HepG2 (cell line): ENCODE results near the gene PITHD1. TPM values are rescaled to one million over a fixed set of nuclear protein-coding genes. Genes with fewer than 3 reads are reported as not detected.

Experiments used
- DNMT3B ChIP-seq: conservative IDR thresholded peaks from 2 replicates; pipeline ENCODE4 v1.6.1; 2016; ENCODE audit warnings: missing biosample characterization, control low read depth
- DRAP1 ChIP-seq: IDR thresholded peaks from 2 replicates; pipeline ENCODE4 v1.6.1; 2016; ENCODE audit warnings: missing genetic modification reagents, missing compliant biosample characterization
- HES4 ChIP-seq: sonication (generic); formaldehyde crosslinking; IDR thresholded peaks from 2 replicates; pipeline ENCODE4 v1.9.0; 2021; ENCODE audit warnings: mild to moderate bottlenecking, missing genetic modification reagents, borderline replicate concordance
- SNAPC2 ChIP-seq: sonication (generic); formaldehyde crosslinking; IDR thresholded peaks from 2 replicates; pipeline ENCODE4 v1.8.1; 2022; ENCODE audit warnings: mild to moderate bottlenecking, missing genetic modification reagents
- TEAD3 ChIP-seq: optimal IDR thresholded peaks from 2 replicates; pipeline ENCODE3; 2016; ENCODE audit warnings: borderline replicate concordance
- U2AF2 ChIP-seq: fragments of 200-400 bp; formaldehyde crosslinking; IDR thresholded peaks from 2 replicates; pipeline ENCODE4 v1.6.1; 2017; ENCODE audit warnings: low read depth, mild to moderate bottlenecking, low read length
- ZFP1 ChIP-seq: IDR thresholded peaks from 2 replicates; pipeline ENCODE4 v1.6.1; 2016
- ZNF446 ChIP-seq: sonication (generic); formaldehyde crosslinking; IDR thresholded peaks from 2 replicates; pipeline ENCODE4 v1.5.0; 2020; ENCODE audit warnings: mild to moderate bottlenecking, missing genetic modification reagents
- ZNF503 ChIP-seq: sonication (generic); formaldehyde crosslinking; IDR thresholded peaks from 2 replicates; pipeline ENCODE4 v1.4.0; 2020; ENCODE audit warnings: missing genetic modification reagents
- ZNF672 ChIP-seq: sonication (generic); formaldehyde crosslinking; IDR thresholded peaks from 2 replicates; pipeline ENCODE4 v1.8.1; 2022; ENCODE audit warnings: missing genetic modification reagents
- ZUFSP ChIP-seq: sonication (generic); formaldehyde crosslinking; IDR thresholded peaks from 2 replicates; pipeline ENCODE4 v1.9.0; 2021; ENCODE audit warnings: missing genetic modification reagents, mild to moderate bottlenecking, borderline replicate concordance
- polyA plus RNA-seq, 8 experiments: library from polyadenylated mRNA; depleted of rRNA in 3 of 8; stranded (reverse) in 7 of 8; unstranded in 1 of 8; fragments of >200 nt; fragmentation: Illumina TruSeq in 4 of 8; extraction: Trizol in 4 of 8; gene quantifications; 2 replicates each; pipeline versions ENCODE4 v1.2.1 to v1.2.3, GENCODE V29; 2011 to 2016; ENCODE audit warnings: low read depth in 4 of 8, missing spikeins in 1 of 8, mixed read lengths in 1 of 8; ENCODE audit not compliant: insufficient read depth in 1 of 8
- total RNA-seq, 5 experiments: library from RNA; depleted of rRNA; stranded (reverse); fragments of >200 nt; fragmentation: Illumina TruSeq; extraction: Trizol; gene quantifications; 2 replicates each; pipeline ENCODE4 v1.2.3, GENCODE V29; 2016; ENCODE audit warnings: low read depth in 1 of 5
- TF ChIP-seq, protein P1 (sequence below): sonication (generic); formaldehyde crosslinking; IDR thresholded peaks from 2 replicates; pipeline ENCODE4 v1.4.0; 2020; ENCODE audit warnings: missing genetic modification reagents
- TF ChIP-seq, protein P2 (sequence below): sonication (generic); formaldehyde crosslinking; IDR thresholded peaks from 2 replicates; pipeline ENCODE4 v1.8.1; 2023; ENCODE audit warnings: mild to moderate bottlenecking, missing genetic modification reagents, borderline replicate concordance
- TF ChIP-seq, protein P3 (sequence below), 2 experiments: fragments of 450-650 bp in 1 of 2; sonication (generic) in 1 of 2; formaldehyde crosslinking; IDR thresholded peaks; 2 replicates each; pipeline versions ENCODE4 v1.5.0 to v1.8.0; 2020 to 2022; ENCODE audit warnings: mild to moderate bottlenecking in 1 of 2, missing genetic modification reagents in 1 of 2
- TF ChIP-seq, protein P4 (sequence below): sonication (generic); formaldehyde crosslinking; IDR thresholded peaks from 2 replicates; pipeline ENCODE4 v1.4.0; 2020; ENCODE audit warnings: missing genetic modification reagents, mild to moderate bottlenecking, borderline replicate concordance

PITHD1 gene
- total and polyA plus RNA-seq, 2 of the 13 experiments (the other 11 are each of a cell fraction or from before 2014, with no cell fraction given) = 28.0 to 37.3 TPM

DNA sequence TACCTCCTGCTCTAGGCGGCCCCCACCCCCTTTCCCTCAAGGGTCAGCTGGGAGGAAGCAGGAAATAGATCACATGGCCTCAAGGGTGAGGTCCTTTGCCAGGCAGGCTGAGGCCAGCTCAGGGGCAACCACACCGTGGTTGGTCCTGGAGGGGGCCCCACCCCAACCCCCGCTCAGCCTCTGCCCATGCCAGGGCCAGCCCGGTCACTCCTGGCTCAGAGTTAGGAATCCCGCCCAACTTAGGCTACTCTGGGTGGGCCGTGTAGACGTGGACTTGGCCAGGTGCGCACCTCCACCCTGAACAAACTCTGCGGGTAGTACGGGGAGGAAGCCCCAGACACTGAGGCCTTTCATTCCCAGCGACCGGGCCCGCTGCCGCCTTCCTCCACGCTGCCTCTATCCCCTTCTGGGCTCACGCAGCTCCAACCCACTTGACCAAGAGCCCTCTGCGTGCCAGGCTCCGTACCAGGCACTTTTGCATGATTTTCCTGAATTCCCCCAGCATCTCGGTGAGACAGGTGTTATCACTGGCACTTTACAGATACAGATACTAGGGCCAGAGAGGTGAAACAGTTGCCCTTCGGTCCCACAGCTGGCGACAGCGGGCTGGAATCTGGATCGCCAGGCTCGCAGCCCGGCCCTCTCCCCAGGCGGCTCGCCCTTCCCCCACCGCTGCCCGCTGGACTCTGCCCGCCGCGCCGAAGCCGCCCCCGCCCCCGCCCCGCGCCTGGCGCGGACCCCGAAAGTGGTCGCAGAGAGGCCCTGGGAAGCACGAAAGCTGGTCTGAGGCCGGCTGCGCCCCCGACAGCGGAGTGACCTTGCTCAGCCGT is 21.6 kb downstream of the PITHD1 start (continued):
- TF ChIP-seq ZUFSP (CRISPR knock-in tag) (no peak), DNMT3B (CRISPR knock-in tag) (no peak), ZNF446 (CRISPR knock-in tag) (no peak; the same call in 1 of the 2 replicates), ZFP1 (CRISPR knock-in tag) (no peak), DRAP1 (CRISPR knock-in tag) (peak; percentile 47; the same call in 1 of the 2 replicates), TEAD3 (no peak), SNAPC2 (CRISPR knock-in tag) (peak; percentile 12; the same call in 1 of the 2 replicates), U2AF2 (no peak), ZNF503 (CRISPR knock-in tag) (no peak), HES4 (CRISPR knock-in tag) (peak; percentile 11; the same call in 1 of the 2 replicates), ZNF672 (CRISPR knock-in tag) (no peak)
- TF ChIP-seq, protein P1, sequence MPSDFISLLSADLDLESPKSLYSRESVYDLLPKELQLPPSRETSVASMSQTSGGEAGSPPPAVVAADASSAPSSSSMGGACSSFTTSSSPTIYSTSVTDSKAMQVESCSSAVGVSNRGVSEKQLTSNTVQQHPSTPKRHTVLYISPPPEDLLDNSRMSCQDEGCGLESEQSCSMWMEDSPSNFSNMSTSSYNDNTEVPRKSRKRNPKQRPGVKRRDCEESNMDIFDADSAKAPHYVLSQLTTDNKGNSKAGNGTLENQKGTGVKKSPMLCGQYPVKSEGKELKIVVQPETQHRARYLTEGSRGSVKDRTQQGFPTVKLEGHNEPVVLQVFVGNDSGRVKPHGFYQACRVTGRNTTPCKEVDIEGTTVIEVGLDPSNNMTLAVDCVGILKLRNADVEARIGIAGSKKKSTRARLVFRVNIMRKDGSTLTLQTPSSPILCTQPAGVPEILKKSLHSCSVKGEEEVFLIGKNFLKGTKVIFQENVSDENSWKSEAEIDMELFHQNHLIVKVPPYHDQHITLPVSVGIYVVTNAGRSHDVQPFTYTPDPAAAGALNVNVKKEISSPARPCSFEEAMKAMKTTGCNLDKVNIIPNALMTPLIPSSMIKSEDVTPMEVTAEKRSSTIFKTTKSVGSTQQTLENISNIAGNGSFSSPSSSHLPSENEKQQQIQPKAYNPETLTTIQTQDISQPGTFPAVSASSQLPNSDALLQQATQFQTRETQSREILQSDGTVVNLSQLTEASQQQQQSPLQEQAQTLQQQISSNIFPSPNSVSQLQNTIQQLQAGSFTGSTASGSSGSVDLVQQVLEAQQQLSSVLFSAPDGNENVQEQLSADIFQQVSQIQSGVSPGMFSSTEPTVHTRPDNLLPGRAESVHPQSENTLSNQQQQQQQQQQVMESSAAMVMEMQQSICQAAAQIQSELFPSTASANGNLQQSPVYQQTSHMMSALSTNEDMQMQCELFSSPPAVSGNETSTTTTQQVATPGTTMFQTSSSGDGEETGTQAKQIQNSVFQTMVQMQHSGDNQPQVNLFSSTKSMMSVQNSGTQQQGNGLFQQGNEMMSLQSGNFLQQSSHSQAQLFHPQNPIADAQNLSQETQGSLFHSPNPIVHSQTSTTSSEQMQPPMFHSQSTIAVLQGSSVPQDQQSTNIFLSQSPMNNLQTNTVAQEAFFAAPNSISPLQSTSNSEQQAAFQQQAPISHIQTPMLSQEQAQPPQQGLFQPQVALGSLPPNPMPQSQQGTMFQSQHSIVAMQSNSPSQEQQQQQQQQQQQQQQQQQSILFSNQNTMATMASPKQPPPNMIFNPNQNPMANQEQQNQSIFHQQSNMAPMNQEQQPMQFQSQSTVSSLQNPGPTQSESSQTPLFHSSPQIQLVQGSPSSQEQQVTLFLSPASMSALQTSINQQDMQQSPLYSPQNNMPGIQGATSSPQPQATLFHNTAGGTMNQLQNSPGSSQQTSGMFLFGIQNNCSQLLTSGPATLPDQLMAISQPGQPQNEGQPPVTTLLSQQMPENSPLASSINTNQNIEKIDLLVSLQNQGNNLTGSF (CRISPR knock-in tag) = no peak
- TF ChIP-seq, protein P2, sequence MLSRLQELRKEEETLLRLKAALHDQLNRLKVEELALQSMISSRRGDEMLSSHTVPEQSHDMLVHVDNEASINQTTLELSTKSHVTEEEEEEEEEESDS (CRISPR knock-in tag) = no peak
- TF ChIP-seq, protein P3, sequence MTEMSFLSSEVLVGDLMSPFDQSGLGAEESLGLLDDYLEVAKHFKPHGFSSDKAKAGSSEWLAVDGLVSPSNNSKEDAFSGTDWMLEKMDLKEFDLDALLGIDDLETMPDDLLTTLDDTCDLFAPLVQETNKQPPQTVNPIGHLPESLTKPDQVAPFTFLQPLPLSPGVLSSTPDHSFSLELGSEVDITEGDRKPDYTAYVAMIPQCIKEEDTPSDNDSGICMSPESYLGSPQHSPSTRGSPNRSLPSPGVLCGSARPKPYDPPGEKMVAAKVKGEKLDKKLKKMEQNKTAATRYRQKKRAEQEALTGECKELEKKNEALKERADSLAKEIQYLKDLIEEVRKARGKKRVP (CRISPR knock-in tag; IDR thresholded peaks at IDR 0.05) = no peak
- TF ChIP-seq, protein P4, sequence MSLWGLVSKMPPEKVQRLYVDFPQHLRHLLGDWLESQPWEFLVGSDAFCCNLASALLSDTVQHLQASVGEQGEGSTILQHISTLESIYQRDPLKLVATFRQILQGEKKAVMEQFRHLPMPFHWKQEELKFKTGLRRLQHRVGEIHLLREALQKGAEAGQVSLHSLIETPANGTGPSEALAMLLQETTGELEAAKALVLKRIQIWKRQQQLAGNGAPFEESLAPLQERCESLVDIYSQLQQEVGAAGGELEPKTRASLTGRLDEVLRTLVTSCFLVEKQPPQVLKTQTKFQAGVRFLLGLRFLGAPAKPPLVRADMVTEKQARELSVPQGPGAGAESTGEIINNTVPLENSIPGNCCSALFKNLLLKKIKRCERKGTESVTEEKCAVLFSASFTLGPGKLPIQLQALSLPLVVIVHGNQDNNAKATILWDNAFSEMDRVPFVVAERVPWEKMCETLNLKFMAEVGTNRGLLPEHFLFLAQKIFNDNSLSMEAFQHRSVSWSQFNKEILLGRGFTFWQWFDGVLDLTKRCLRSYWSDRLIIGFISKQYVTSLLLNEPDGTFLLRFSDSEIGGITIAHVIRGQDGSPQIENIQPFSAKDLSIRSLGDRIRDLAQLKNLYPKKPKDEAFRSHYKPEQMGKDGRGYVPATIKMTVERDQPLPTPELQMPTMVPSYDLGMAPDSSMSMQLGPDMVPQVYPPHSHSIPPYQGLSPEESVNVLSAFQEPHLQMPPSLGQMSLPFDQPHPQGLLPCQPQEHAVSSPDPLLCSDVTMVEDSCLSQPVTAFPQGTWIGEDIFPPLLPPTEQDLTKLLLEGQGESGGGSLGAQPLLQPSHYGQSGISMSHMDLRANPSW (CRISPR knock-in tag) = no peak
